Left renal pelvis (tissue), 4 donors: ENCODE data around the gene NKIRAS1. TPM values are rescaled to one million over a fixed set of nuclear protein-coding genes. Genes with fewer than 3 reads are reported as not detected.
"Not testable (repeated sequence)": the region's sequence is repeated elsewhere in the genome, so short reads cannot be mapped to it uniquely, and the experiment has no call there.

ENCODE experiments used
- DNase-seq, 4 donors: peaks; one replicate each; pipeline ENCODE4 v3.0.0-alpha.2; 2013; ENCODE audit warnings: low read depth in 4 of 4, low spot score in 3 of 4
- polyA plus RNA-seq, 4 donors: library from polyadenylated mRNA; unstranded; fragments of 120-200 nt; gene quantifications; one replicate each; pipeline ENCODE4 v1.2.1, GENCODE V29; 2013; ENCODE audit not compliant: insufficient read length in 4 of 4

Gene NKIRAS1
- polyA plus RNA-seq, 4 donors: 13.6 to 17.3 (median 16.8) TPM

GRCh38 chr3:23873941-23874340 is 42.8 kb downstream of the NKIRAS1 start:
- DNase-seq: no peak

- DNase-seq: no peak
Measured at GRCh38 chr3:23872330-23872729, 44.5 kb downstream of the NKIRAS1 start.

GRCh38 chr3:23871361-23871760 is 45.4 kb downstream of the NKIRAS1 start:
- not testable (repeated sequence) for DNase-seq

GRCh38 chr3:23870663-23871043 is 46.1 kb downstream of the NKIRAS1 start:
- DNase-seq: not testable (repeated sequence)

- DNase-seq: no peak
Measured at GRCh38 chr3:23869977-23870662, 46.7 kb downstream of the NKIRAS1 start.

GRCh38 chr3:23867838-23868237 is 49.0 kb downstream of the NKIRAS1 start:
- DNase-seq: no peak

GRCh38 chr3:23867400-23867799 is 49.4 kb downstream of the NKIRAS1 start:
- DNase-seq: no peak

- peak in 3 of 4 donors; percentile 18 to 49 (median 46) for DNase-seq
Measured at GRCh38 chr3:23865595-23866396, 51.0 kb downstream of the NKIRAS1 start.

GRCh38 chr3:23864931-23865330 is 51.9 kb downstream of the NKIRAS1 start:
- DNase-seq: peak in 1 of 4 donors; percentile 26

GRCh38 chr3:23863060-23863459 is 53.7 kb downstream of the NKIRAS1 start:
- no peak for DNase-seq

- DNase-seq: no peak
Measured at GRCh38 chr3:23861689-23862088, 55.1 kb downstream of the NKIRAS1 start.

- DNase-seq: no peak
Measured at GRCh38 chr3:23859839-23860382, 56.9 kb downstream of the NKIRAS1 start.

GRCh38 chr3:23859012-23859743 is 57.6 kb downstream of the NKIRAS1 start:
- DNase-seq: no peak

GRCh38 chr3:23856286-23856685 is 60.5 kb downstream of the NKIRAS1 start:
- no peak for DNase-seq

- not testable (repeated sequence) for DNase-seq
Measured at GRCh38 chr3:23849462-23849861, 67.3 kb downstream of the NKIRAS1 start.

- DNase-seq: no peak
Measured at GRCh38 chr3:23845326-23846216, 71.2 kb downstream of the NKIRAS1 start.

- DNase-seq: no peak
Measured at GRCh38 chr3:23843869-23844268, 72.9 kb downstream of the NKIRAS1 start.
